ENCODE measurements around the gene NR3C2.

Gene NR3C2

DNA sequence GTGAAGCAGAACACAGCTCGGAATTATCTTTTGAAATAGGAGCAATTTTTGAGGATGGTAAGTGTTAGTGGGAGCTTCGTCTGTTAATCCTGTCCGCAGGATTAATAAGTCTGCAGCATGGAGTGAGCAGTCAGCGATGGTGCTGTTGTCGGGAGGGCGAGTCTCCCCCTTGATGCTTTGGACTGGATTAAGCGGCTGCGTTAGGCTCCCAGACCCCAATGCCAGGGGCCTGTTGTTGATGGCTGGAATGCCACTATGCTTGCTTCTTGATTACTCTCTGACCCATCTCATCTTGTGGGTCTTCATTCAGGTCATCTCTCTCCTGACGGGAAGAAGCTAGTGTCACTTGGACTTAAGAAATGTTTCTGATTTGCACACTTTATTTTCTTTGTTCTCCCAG is 377.8 kb downstream of the NR3C2 start:
- Histone ChIP-seq H3K27me3 (ENCODE audit: insufficient read depth, poor library complexity, severe bottlenecking) (no peaks in the 10 kb centered on the region), H3K36me3 (ENCODE audit: low read depth) (0 out of 2 replicates have a peak, but pooled peaks cover 6% of the 10 kb centered on the region), H3K4me1 (ENCODE audit: insufficient read depth, poor library complexity, severe bottlenecking) (no peaks in the 10 kb centered on the region), H3K4me3 (ENCODE audit: severe bottlenecking) (no peak overlapping the region), H3K9me3 (ENCODE audit: severe bottlenecking) (no peaks in the 10 kb centered on the region), H3K27ac (ENCODE audit: poor library complexity, severe bottlenecking) (no peak overlapping the region)
- DNase-seq (ENCODE audit: low spot score) (no peak), ATAC-seq (ENCODE audit: low read depth) (no peak)
- TF ChIP-seq, protein P1, sequence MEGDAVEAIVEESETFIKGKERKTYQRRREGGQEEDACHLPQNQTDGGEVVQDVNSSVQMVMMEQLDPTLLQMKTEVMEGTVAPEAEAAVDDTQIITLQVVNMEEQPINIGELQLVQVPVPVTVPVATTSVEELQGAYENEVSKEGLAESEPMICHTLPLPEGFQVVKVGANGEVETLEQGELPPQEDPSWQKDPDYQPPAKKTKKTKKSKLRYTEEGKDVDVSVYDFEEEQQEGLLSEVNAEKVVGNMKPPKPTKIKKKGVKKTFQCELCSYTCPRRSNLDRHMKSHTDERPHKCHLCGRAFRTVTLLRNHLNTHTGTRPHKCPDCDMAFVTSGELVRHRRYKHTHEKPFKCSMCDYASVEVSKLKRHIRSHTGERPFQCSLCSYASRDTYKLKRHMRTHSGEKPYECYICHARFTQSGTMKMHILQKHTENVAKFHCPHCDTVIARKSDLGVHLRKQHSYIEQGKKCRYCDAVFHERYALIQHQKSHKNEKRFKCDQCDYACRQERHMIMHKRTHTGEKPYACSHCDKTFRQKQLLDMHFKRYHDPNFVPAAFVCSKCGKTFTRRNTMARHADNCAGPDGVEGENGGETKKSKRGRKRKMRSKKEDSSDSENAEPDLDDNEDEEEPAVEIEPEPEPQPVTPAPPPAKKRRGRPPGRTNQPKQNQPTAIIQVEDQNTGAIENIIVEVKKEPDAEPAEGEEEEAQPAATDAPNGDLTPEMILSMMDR (IDR thresholded peaks at IDR 0.05; ENCODE audit: poor library complexity, severe bottlenecking): no peak

- TF ChIP-seq, protein P1 (IDR thresholded peaks at IDR 0.05; ENCODE audit: poor library complexity, severe bottlenecking): no peak
- Histone ChIP-seq H3K9me3 (ENCODE audit: severe bottlenecking) (no peaks in the 10 kb centered on the region), H3K27ac (ENCODE audit: poor library complexity, severe bottlenecking) (no peak overlapping the region), H3K4me3 (ENCODE audit: severe bottlenecking) (no peak overlapping the region), H3K36me3 (ENCODE audit: low read depth) (0 out of 2 replicates have a peak, but pooled peaks cover 6% of the 10 kb centered on the region), H3K4me1 (ENCODE audit: insufficient read depth, poor library complexity, severe bottlenecking) (no peaks in the 10 kb centered on the region), H3K27me3 (ENCODE audit: insufficient read depth, poor library complexity, severe bottlenecking) (no peaks in the 10 kb centered on the region)
- DNase-seq (ENCODE audit: low spot score) (no peak), ATAC-seq (ENCODE audit: low read depth) (no peak)
Measured at GRCh38 chr4:148062301-148062950, 379.8 kb downstream of the NR3C2 start.

DNA sequence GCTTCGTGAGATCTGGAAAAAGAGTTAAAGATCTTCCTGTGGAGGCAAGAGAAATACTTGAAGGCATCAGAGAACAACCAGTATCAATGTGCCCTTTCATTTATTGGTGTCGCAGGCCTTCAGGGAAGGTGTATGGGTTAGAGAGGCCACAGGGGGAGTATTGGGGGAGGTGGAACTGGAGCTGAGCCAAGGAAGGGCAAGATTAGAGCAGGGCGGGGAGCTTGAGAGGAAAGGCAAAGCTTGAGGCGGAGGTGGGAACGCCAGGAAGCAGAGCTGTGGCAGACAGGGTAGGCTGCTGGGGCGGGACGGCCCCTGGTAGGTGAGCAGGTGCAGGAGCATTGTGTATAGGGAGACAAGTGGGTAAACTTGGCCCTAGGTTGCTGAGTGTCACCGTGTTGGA is 380.4 kb downstream of the NR3C2 start:
- H3K4me3 ChIP-seq (ENCODE audit: severe bottlenecking): no peak overlapping the region
- H3K9me3 ChIP-seq (ENCODE audit: severe bottlenecking): no peaks in the 10 kb centered on the region
- H3K27ac ChIP-seq (ENCODE audit: poor library complexity, severe bottlenecking): no peak overlapping the region
- no peaks in the 10 kb centered on the region for H3K27me3 ChIP-seq (ENCODE audit: insufficient read depth, poor library complexity, severe bottlenecking)
- TF ChIP-seq, protein P1 (IDR thresholded peaks at IDR 0.05; ENCODE audit: poor library complexity, severe bottlenecking): no peak
- no peaks in the 10 kb centered on the region for H3K4me1 ChIP-seq (ENCODE audit: insufficient read depth, poor library complexity, severe bottlenecking)
- H3K36me3 ChIP-seq (ENCODE audit: low read depth): 0 out of 2 replicates have a peak, but pooled peaks cover 6% of the 10 kb centered on the region
- ATAC-seq (ENCODE audit: low read depth) (no peak), DNase-seq (ENCODE audit: low spot score) (no peak)

GRCh38 chr4:148061141-148061481 is 381.1 kb downstream of the NR3C2 start:
- TF ChIP-seq, protein P1 (IDR thresholded peaks at IDR 0.05; ENCODE audit: poor library complexity, severe bottlenecking): no peak
- Histone ChIP-seq H3K27me3 (ENCODE audit: insufficient read depth, poor library complexity, severe bottlenecking) (no peaks in the 10 kb centered on the region), H3K4me1 (ENCODE audit: insufficient read depth, poor library complexity, severe bottlenecking) (no peaks in the 10 kb centered on the region), H3K36me3 (ENCODE audit: low read depth) (0 out of 2 replicates have a peak, but pooled peaks cover 6% of the 10 kb centered on the region), H3K27ac (ENCODE audit: poor library complexity, severe bottlenecking) (no peak overlapping the region), H3K4me3 (ENCODE audit: severe bottlenecking) (no peak overlapping the region), H3K9me3 (ENCODE audit: severe bottlenecking) (no peaks in the 10 kb centered on the region)
- DNase-seq (ENCODE audit: low spot score) (no peak), ATAC-seq (ENCODE audit: low read depth) (no peak)
